Adrenal gland (tissue), 5 donors: ENCODE data around the gene ANKMY1.

Source experiments
- POLR2A ChIP-seq, 2 donors: fragments of 450-650 bp; IDR thresholded peaks; one replicate each; pipeline ENCODE4 v1.6.1; 2017; ENCODE audit warnings: antibody characterized with exemption in 2 of 2, mild to moderate bottlenecking in 2 of 2, moderate library complexity in 1 of 2
- TF ChIP-seq, protein P1 (sequence below), 6 experiments: fragments of 450-650 bp in 4 of 6; fragments of 200-600 bp in 2 of 6; sonication (generic) in 1 of 6; IDR thresholded peaks; 1 replicate in 5 of 6; 2 replicates in 1 of 6; pipeline versions ENCODE4 v1.5.1 to v1.8.0; 2016 to 2021; ENCODE audit warnings: antibody characterized with exemption in 6 of 6, mild to moderate bottlenecking in 2 of 6, moderate library complexity in 1 of 6
- donor health status: DM: no; HTN: no; CAD: no.

DNA sequence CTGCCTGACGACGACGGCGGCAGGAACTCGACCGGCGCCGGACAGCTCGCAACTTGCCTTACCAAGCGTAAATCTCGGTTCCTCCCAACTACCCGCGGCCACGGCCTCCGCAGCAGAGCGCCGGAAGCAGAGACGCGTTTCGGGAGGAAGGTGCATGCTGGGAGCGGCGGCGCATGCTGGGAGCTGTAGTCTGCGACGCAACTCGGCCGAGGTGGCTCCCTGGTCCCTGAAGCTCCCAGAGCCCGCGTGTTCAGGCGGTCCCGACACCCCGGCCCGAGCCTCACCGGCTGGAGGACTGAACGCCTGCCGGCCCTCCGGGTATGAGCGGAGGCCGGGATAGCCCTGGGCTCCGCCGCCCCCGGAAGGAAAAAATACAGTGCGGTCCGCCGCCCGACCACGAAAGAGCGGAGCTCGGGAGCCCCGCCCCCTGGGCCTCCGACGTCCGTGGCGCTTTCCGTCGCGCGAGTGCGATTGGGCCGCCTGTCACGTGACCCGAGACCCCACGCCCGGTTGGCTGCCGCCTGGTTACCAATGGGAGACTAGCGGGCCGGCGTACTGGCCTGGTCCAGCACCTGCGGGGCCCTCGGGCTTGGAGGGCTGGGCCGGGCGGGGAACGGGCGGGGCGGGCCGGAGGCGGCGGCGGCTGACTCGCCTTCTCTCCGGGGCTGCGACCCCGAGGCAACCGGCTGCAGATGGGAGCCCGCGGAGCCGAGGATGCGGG, 28.6 kb upstream of the ANKMY1 start, which contains the start of gene CAPN10:
- TF ChIP-seq, protein P1, sequence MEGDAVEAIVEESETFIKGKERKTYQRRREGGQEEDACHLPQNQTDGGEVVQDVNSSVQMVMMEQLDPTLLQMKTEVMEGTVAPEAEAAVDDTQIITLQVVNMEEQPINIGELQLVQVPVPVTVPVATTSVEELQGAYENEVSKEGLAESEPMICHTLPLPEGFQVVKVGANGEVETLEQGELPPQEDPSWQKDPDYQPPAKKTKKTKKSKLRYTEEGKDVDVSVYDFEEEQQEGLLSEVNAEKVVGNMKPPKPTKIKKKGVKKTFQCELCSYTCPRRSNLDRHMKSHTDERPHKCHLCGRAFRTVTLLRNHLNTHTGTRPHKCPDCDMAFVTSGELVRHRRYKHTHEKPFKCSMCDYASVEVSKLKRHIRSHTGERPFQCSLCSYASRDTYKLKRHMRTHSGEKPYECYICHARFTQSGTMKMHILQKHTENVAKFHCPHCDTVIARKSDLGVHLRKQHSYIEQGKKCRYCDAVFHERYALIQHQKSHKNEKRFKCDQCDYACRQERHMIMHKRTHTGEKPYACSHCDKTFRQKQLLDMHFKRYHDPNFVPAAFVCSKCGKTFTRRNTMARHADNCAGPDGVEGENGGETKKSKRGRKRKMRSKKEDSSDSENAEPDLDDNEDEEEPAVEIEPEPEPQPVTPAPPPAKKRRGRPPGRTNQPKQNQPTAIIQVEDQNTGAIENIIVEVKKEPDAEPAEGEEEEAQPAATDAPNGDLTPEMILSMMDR (IDR thresholded peaks at IDR 0.05), result peak in 1 of 6 experiments; percentile 1
- peak; percentile 47 to 70 for TF ChIP-seq POLR2A (IDR thresholded peaks at IDR 0.05)
